Activated CD4-positive, alpha-beta T cell treated with anti-CD3 and anti-CD28 coated beads, Interleukin-2, amount 50 U/mL, for 4 hours (primary cell): ENCODE data around the gene ARHGAP26.

Experiments
- DNase-seq, 2 experiments: peaks; one replicate each; pipeline ENCODE4 v3.0.0-alpha.2; 2020

ARHGAP26 gene

GRCh38 chr5:142881076-142881783, 111.1 kb downstream of the ARHGAP26 start:
- DNase-seq = no peak

DNA sequence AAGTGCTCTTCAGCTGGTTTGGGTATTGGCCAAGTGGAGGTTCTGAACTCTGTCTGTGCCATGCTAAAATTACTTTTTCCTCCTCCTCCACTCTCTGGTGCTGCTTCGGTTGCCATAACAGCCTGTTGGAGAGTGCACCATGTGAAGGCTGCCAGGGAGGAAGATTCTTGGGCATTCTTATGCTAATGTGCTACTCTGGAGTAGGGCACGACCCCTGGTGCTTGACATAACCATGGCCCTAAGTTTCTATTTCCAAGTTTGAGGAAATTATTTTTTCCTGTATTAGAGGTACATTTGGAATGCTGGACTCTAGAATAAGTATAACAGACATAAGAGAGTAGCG, 111.6 kb downstream of the ARHGAP26 start:
- DNase-seq = no peak

GRCh38 chr5:142883025-142883424, 112.8 kb downstream of the ARHGAP26 start:
- DNase-seq = no peak

DNA sequence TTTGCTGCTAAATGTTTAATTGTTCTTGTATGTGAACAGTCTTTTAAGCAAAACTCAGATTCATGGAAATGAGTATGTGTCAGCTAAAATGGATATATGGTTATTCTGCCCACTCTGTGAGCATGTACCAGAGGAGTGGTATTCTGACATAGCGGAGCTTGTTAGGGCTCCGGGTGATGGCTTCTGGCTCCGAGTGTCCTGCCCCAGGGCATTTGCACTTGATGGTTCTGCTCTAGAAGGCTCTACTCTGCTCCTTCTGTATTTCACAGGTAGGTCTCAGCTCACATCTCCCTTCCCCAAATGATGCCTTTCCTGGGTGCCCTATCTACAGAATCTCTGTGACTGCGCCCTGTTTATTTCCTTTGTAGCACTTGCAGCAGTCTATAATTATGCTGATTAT, 113.3 kb downstream of the ARHGAP26 start:
- no peak for DNase-seq

GRCh38 chr5:142884029-142884428, 113.9 kb downstream of the ARHGAP26 start:
- DNase-seq = no peak

DNA sequence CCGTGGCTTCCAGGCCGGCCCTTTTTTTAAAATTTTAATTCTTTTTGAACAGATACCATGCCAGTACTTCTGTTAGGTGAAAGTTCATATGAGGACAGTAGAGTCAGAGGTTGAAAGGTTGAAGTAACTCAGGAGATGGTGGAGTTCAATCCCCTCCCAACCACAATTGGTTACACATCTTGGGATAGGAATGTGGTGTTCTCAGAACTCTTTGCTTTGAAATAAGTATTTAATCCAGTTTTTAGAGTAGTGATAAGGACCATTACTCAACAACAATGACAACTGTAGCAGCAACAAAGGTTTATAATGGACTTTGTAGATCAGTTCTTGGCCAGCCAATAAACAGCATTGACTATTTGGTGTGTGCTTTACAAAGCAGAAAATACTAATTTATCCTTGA, 116.0 kb downstream of the ARHGAP26 start:
- DNase-seq = no peak

- no peak for DNase-seq
Measured at GRCh38 chr5:142886956-142887355, 116.8 kb downstream of the ARHGAP26 start.

GRCh38 chr5:142888469-142889085, 118.4 kb downstream of the ARHGAP26 start:
- no peak for DNase-seq

DNA sequence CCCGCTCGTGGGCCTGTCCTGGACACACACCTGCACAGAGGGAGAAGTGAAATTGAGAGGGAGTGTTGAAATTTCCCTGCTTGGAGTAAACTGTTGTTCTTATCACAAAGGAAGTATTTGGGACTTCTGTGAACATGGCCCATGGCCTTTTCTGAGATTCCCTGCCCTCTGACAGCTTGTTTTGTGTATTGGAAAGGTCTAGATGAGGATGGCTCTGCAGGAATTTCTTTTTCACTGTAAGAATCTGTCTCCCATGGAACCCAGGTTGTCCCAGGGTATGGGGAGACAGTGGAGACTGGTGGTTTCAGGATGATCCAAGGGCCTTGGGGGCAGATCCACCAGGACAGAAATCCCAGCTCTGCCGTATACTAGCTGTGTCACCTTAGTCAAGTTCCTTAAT, 121.8 kb downstream of the ARHGAP26 start:
- no peak for DNase-seq

GRCh38 chr5:142894315-142894714, 124.1 kb downstream of the ARHGAP26 start:
- no peak for DNase-seq

DNA sequence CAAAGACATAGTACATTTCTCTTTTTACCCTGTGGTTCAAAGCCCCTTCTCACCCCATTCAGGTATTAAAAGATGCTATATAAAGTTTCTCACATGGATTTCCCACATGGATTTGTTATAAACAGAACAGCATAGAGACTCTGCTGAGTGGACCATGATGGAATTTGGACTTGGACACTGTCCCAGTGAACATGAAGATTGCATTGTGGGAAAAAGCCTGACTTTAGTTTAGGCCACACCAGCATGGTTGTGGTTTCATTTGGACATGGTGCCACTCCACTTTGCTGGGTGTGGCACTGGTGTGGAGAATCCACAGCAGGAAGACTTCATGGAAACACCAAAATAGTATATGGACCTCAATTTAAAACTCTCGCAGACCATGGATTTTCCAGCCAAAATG, 124.6 kb downstream of the ARHGAP26 start:
- DNase-seq = no peak

GRCh38 chr5:142896325-142897007, 126.3 kb downstream of the ARHGAP26 start:
- DNase-seq = no peak

GRCh38 chr5:142897328-142897727, 127.2 kb downstream of the ARHGAP26 start:
- DNase-seq = no peak

DNA sequence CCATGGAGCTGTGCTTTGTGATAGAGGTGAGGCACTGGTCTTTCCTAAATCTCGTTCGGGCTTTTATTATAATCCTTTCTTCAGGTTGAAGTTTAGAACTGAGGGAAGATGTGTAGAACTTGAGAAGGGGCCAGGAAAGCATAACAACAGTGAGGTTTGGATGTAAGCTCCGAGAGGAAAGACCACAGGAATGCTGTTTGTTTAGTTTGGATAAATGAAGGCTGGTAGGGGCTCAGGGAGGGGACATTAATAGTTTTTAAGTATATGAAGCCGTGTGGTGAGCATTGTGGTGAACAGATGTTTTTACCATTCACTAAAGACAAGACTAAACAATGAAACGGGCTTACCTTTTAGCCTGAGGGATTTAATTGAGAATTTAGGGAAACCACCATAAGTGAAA, 130.8 kb downstream of the ARHGAP26 start:
- DNase-seq = no peak

DNA sequence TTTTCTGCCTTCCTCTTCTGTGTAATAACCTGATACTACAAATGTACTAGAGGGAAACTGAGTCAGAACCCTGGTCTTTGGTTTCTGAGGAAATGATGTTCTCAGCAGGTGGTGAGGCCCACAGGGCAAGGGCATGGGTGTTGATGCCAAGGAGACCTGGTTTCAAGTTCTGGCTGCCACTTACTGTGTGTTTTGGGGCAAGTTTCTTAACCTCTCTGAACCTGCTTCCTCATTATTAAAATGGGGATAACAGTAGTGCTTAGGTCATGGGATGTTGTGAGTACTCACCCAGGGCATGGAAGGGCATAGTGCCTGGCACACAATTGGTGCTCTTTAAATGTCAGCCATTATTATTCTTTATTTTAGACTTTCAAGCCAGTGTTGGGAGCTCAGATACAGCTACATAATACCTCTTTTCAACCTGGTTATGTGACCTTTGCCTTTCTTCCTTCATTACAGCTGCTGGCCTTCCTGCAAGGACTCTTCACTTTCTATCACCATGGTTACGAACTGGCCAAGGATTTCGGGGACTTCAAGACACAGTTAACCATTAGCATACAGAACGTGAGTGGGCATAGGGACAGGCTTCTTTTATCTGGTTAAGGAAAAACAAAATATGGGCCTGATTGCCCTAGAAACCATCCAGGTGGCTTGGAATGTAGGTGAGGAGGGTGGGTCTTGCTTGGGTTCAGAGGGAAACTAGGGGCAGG, 131.5 kb downstream of the ARHGAP26 start:
- DNase-seq = no peak

GRCh38 chr5:142902186-142902965, 132.2 kb downstream of the ARHGAP26 start:
- DNase-seq = no peak

DNA sequence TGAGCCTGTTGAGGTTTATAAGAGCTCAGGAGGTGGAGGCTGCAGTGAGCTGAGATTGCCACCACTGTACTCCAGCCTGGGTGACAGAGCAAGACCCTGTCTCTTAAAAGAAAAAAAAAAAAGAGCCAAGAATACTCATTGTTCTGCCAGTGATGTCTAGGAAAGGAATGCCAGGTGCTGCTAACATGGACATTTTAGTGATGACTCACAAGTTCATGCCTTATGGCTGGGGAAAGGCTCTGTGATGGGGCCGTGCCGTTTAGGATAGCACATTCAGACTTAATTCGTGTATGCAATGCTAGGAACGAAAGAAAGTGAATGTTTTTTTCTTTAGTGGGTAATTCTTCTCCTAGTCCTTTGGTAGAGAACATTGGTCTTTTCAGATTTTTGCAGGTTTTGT, 134.2 kb downstream of the ARHGAP26 start:
- no peak for DNase-seq

- DNase-seq = no peak
Measured at GRCh38 chr5:142905348-142905747, 135.2 kb downstream of the ARHGAP26 start.

DNA sequence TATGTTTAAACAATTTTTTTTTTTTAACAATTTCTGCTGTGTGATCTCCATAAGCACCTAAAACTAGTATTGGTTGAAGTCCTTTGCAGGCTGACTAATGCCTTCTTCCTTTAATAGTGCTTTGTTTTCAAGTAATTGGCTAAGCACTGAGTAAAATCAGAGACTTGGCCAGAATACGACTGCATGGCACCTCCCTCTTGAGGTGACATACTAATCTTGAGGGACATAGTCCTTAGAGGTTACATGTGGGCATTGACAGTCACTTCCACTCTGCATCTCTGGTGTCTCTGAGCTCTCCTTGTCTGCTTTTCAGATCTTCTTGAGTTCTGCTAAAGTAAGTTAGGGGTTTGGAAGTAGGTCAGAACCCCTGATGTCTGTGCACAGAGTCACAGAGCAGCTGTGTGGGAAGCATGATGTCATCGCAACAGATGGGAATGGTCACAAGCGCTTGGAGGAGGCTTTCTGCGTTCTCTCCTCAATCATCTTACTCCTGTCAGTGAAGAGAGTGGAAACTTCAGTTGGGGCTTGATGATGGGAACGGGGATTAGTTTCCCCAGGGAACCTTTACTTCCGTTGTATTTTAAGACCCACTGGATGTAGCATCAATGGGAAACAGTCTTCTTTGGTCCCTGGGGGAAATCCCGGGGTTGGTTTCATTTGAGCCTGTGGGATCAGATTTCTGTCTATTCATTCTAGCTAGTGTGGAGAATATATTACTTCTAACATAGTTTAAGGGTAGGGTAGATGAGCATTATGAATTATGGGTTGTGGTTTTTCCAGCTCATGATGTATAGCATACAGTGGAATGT, 136.9 kb downstream of the ARHGAP26 start:
- no peak for DNase-seq

- no peak for DNase-seq
Measured at GRCh38 chr5:142908659-142909058, 138.5 kb downstream of the ARHGAP26 start.

DNA sequence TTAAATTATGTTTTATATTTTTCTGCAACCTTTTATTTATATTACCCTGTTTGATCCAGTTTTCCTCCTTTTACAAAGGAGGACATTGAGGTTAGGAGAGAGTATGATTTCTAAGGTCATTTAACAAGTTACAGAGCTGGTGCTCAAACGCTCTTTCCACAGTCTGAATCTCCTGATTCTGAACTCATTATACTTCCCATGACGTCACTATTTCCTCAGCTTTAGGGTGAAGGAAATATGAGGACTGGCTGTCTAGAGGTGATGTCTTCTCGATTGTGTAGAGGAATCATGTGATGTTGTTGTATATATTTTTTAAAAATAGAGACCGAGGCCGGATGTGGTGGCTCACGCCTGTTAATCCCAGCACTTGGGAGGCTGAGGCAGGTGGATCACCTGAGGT, 140.0 kb downstream of the ARHGAP26 start:
- no peak for DNase-seq

GRCh38 chr5:142911170-142911569, 141.0 kb downstream of the ARHGAP26 start:
- DNase-seq = no peak
